A549 (cell line): ENCODE results near the gene ODC1. TPM values are rescaled to one million over a fixed set of nuclear protein-coding genes. Genes with fewer than 3 reads are reported as not detected.

Experiments
- ATAC-seq, 2 experiments: fragments of 200-7000 bp in 1 of 2; fragments of >200 bp in 1 of 2; cut with Nextera tagmentation in 1 of 2; cut with Tn5 transposase in 1 of 2; 3 replicates each; pipeline versions ENCODE4 v1.8.0 to v1.9.1; 2018 to 2020; ENCODE audit warnings: mild to moderate bottlenecking in 1 of 2, moderate library complexity in 1 of 2
- CTCF ChIA-PET: fragments of 300-600 bp; sonication (Branson Sonifier 250); formaldehyde crosslinking; extraction: SDS; loops from one replicate; lab custom pipeline; 2021; ENCODE audit warnings: antibody characterized with exemption, inconsistent platforms; lab: Yijun Ruan, JAX
- POLR2A ChIA-PET: fragments of 350-600 bp; formaldehyde crosslinking; extraction: SDS; loops from one replicate; lab custom pipeline; 2021; ENCODE audit warnings: antibody characterized with exemption, inconsistent platforms; lab: Yijun Ruan, JAX
- DNase-seq, 2 experiments: peaks; one replicate each; pipeline versions ENCODE4 v3.0.0 to v3.0.0-alpha.2; 2011 to 2016; ENCODE audit warnings: low read depth in 1 of 2, low spot score in 1 of 2
- FAIRE-seq: peaks from 2 replicates; lab custom pipeline; 2011; peaks lifted over from hg19 to GRCh38; lab: Jason Lieb, UNC
- H3K27ac ChIP-seq, 2 experiments: fragments of >200 bp; sonication (Bioruptor Twin); formaldehyde crosslinking; 3 replicates each; pipeline ENCODE4 v1.5.1; 2016 to 2017
- H3K4me1 ChIP-seq: fragments of >200 bp; sonication (Bioruptor Twin); formaldehyde crosslinking; 3 replicates; pipeline ENCODE4 v1.6.1; 2016
- H3K4me2 ChIP-seq: fragments of >200 bp; sonication (Bioruptor Twin); formaldehyde crosslinking; 3 replicates; pipeline ENCODE4 v1.6.1; 2016
- H3K4me3 ChIP-seq: fragments of >200 bp; sonication (Bioruptor Twin); formaldehyde crosslinking; 3 replicates; pipeline ENCODE4 v1.5.1; 2016
- H3K9me3 ChIP-seq: fragments of >200 bp; sonication (Bioruptor Twin); formaldehyde crosslinking; 3 replicates; pipeline ENCODE4 v1.6.1; 2016
- BHLHE40 ChIP-seq: IDR thresholded peaks from 2 replicates; pipeline ENCODE4 v1.6.1; 2012; ENCODE audit warnings: low read depth, low read length, inconsistent platforms
- CBX8 ChIP-seq: fragments of 200-600 bp; sonication (generic); IDR thresholded peaks from 2 replicates; pipeline ENCODE4 v1.6.1; 2016
- CEBPB ChIP-seq, 2 experiments: fragments of >200 bp in 1 of 2; sonication (Bioruptor Twin) in 1 of 2; formaldehyde crosslinking in 1 of 2; IDR thresholded peaks; 2 replicates each; pipeline ENCODE4 v1.6.1; 2012 to 2016
- CTCF ChIP-seq: fragments of >200 bp; sonication (Bioruptor Twin); formaldehyde crosslinking; IDR thresholded peaks from 3 replicates; pipeline ENCODE4 v1.5.1; 2016
- EHMT2 ChIP-seq: fragments of 200-600 bp; sonication (generic); IDR thresholded peaks from 2 replicates; pipeline ENCODE4 v1.6.1; 2016; ENCODE audit warnings: antibody characterized with exemption, low read depth, mild to moderate bottlenecking, moderate library complexity
- ESRRA ChIP-seq: fragments of 150-350 bp; IDR thresholded peaks from 2 replicates; pipeline ENCODE4 v1.6.1; 2014; ENCODE audit warnings: mild to moderate bottlenecking, low read length, borderline replicate concordance
- GATA3 ChIP-seq: IDR thresholded peaks from 2 replicates; pipeline ENCODE4 v1.6.1; 2012; ENCODE audit warnings: borderline replicate concordance
- HOXB13 ChIP-seq: fragments of 250-450 bp; sonication (Bioruptor Pico); IDR thresholded peaks from 2 replicates; pipeline ENCODE4 v1.5.0; 2020; ENCODE audit warnings: low read depth, mild to moderate bottlenecking, moderate library complexity
- KDM5A ChIP-seq: fragments of 200-600 bp; sonication (generic); IDR thresholded peaks from 2 replicates; pipeline ENCODE4 v1.6.1; 2016; ENCODE audit warnings: antibody characterized with exemption, mild to moderate bottlenecking
- NPAS2 ChIP-seq: fragments of 250-450 bp; sonication (Bioruptor Pico); IDR thresholded peaks from 2 replicates; pipeline ENCODE4 v1.8.0; 2022; ENCODE audit warnings: mild to moderate bottlenecking, moderate library complexity, borderline replicate concordance
- RFX5 ChIP-seq: fragments of 450-650 bp; IDR thresholded peaks from 2 replicates; pipeline ENCODE4 v1.7.1; 2014; ENCODE audit warnings: antibody characterized with exemption, mild to moderate bottlenecking, moderate library complexity
- ZFP36 ChIP-seq: fragments of 450-650 bp; IDR thresholded peaks from 2 replicates; pipeline ENCODE4 v1.6.1; 2014; ENCODE audit warnings: borderline replicate concordance; ENCODE audit not compliant: partially characterized antibody
- ZNF302 ChIP-seq: fragments of 250-450 bp; sonication (Bioruptor Pico); IDR thresholded peaks from 2 replicates; pipeline ENCODE4 v1.9.0; 2021; ENCODE audit warnings: inconsistent platforms, mild to moderate bottlenecking, moderate library complexity
- ZSCAN20 ChIP-seq: fragments of 250-450 bp; sonication (Bioruptor Pico); IDR thresholded peaks from 2 replicates; pipeline ENCODE4 v1.8.0; 2022; ENCODE audit warnings: mild to moderate bottlenecking, moderate library complexity
- WGBS: methylation state at CpG from one replicate; pipeline ENCODE4 v1.1.6; 2017; ENCODE audit errors: missing lambda C conversion rate; 5-methylcytosine and 5-hydroxymethylcytosine counted together
- polyA plus RNA-seq, 4 experiments: library from polyadenylated mRNA; depleted of rRNA in 3 of 4; stranded (reverse); fragments of >200 nt; fragmentation: RNase III in 1 of 4; extraction: RNeasy Plus Mini Kit Qiagen cat#74134 plus additional on column Dnase treatment in 1 of 4; gene quantifications; 2 replicates in 3 of 4; 3 replicates in 1 of 4; pipeline ENCODE4 v1.2.3, GENCODE V29; 2011 to 2017
- TF ChIP-seq, protein P1 (sequence below): fragments of 200-600 bp; sonication (generic); IDR thresholded peaks from 2 replicates; pipeline ENCODE4 v1.6.1; 2016; ENCODE audit warnings: antibody characterized with exemption, mild to moderate bottlenecking, moderate library complexity
- TF ChIP-seq, protein P2 (sequence below): fragments of 150-350 bp; IDR thresholded peaks from 2 replicates; pipeline ENCODE4 v1.6.1; 2014; ENCODE audit warnings: low read depth, mild to moderate bottlenecking, low read length
- TF ChIP-seq, protein P3 (sequence below): fragments of 450-650 bp; IDR thresholded peaks from 2 replicates; pipeline ENCODE4 v1.6.1; 2014; ENCODE audit warnings: antibody characterized with exemption

ODC1 gene
- polyA plus RNA-seq, 2 of the 4 experiments (the other 2 are of a cell fraction), result 57.8 to 265 TPM

DNA sequence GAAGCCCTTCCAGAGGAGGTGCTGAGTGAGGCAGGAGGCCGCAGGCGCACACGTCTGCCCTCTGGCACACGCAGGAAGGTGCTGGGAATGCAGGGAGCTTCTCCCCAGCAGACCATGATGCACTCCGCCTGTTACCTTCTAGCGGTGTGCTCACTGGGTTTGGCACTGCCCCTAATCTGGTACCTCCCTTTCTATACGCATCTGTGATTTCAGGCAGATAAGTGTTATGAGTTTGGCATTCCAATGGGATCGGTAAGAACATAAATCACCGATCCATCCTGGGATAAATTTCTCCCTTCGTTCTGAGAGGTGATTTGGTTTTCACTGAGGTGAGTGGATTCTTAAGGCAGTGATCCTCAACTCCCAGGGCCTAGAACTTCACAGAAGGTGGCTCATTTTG is 34.6 kb downstream of the ODC1 start:
- FAIRE-seq (no peak), DNase-seq (no peak), ATAC-seq (no peak)
- Histone ChIP-seq H3K4me2 (no peak overlapping the region), H3K27ac (no peak overlapping the region)
- ChIA-PET POLR2A (no interaction called here), CTCF (interaction anchor here (1.8 to 25.7 kb wide), 5 partner anchors 22 to 284 kb away, joined by 6 to 374 read pairs (median 180); partner anchors contain the start of genes HPCAL1 and RRM2)
- 91% methylated on average over 10 of the region's 10 CpGs for WGBS
- no peak for TF ChIP-seq HOXB13 (CRISPR knock-in tag)
- TF ChIP-seq ZNF302 (CRISPR knock-in tag), result no peak
- no peak for TF ChIP-seq ESRRA
- TF ChIP-seq CBX8, result no peak
- TF ChIP-seq CTCF, result no peak
- no peak for TF ChIP-seq ZFP36
- TF ChIP-seq RFX5, result no peak
- TF ChIP-seq EHMT2, result no peak
- TF ChIP-seq, protein P1, sequence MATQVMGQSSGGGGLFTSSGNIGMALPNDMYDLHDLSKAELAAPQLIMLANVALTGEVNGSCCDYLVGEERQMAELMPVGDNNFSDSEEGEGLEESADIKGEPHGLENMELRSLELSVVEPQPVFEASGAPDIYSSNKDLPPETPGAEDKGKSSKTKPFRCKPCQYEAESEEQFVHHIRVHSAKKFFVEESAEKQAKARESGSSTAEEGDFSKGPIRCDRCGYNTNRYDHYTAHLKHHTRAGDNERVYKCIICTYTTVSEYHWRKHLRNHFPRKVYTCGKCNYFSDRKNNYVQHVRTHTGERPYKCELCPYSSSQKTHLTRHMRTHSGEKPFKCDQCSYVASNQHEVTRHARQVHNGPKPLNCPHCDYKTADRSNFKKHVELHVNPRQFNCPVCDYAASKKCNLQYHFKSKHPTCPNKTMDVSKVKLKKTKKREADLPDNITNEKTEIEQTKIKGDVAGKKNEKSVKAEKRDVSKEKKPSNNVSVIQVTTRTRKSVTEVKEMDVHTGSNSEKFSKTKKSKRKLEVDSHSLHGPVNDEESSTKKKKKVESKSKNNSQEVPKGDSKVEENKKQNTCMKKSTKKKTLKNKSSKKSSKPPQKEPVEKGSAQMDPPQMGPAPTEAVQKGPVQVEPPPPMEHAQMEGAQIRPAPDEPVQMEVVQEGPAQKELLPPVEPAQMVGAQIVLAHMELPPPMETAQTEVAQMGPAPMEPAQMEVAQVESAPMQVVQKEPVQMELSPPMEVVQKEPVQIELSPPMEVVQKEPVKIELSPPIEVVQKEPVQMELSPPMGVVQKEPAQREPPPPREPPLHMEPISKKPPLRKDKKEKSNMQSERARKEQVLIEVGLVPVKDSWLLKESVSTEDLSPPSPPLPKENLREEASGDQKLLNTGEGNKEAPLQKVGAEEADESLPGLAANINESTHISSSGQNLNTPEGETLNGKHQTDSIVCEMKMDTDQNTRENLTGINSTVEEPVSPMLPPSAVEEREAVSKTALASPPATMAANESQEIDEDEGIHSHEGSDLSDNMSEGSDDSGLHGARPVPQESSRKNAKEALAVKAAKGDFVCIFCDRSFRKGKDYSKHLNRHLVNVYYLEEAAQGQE, result no peak
- TF ChIP-seq NPAS2 (CRISPR knock-in tag), result no peak
- TF ChIP-seq CEBPB (IDR thresholded peaks at IDR 0.05), result no peak
- no peak for TF ChIP-seq GATA3
- no peak for TF ChIP-seq KDM5A
- TF ChIP-seq, protein P2, sequence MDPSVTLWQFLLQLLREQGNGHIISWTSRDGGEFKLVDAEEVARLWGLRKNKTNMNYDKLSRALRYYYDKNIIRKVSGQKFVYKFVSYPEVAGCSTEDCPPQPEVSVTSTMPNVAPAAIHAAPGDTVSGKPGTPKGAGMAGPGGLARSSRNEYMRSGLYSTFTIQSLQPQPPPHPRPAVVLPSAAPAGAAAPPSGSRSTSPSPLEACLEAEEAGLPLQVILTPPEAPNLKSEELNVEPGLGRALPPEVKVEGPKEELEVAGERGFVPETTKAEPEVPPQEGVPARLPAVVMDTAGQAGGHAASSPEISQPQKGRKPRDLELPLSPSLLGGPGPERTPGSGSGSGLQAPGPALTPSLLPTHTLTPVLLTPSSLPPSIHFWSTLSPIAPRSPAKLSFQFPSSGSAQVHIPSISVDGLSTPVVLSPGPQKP, result no peak
- TF ChIP-seq BHLHE40, result no peak
- TF ChIP-seq, all 56 proteins: peak for 0
- Histone ChIP-seq H3K9me3 (peaks cover 9% of the 10 kb centered on the region; the same call in 1 of the 3 replicates), H3K4me3 (no peak overlapping the region), H3K4me1 (peaks cover 26% of the 10 kb centered on the region)

GRCh38 chr2:10412380-10412779 is 35.7 kb downstream of the ODC1 start:
- H3K4me2 ChIP-seq, result no peak overlapping the region
- POLR2A ChIA-PET, result no interaction called here
- no peak overlapping the region for H3K27ac ChIP-seq
- peaks cover 9% of the 10 kb centered on the region; the same call in 1 of the 3 replicates for H3K9me3 ChIP-seq
- WGBS, result 98% methylated on average over 3 of the region's 3 CpGs
- H3K4me3 ChIP-seq, result no peak overlapping the region
- H3K4me1 ChIP-seq, result peaks cover 32% of the 10 kb centered on the region
- ATAC-seq, result no peak
- no peak for TF ChIP-seq ZSCAN20 (CRISPR knock-in tag)
- TF ChIP-seq, protein P3, sequence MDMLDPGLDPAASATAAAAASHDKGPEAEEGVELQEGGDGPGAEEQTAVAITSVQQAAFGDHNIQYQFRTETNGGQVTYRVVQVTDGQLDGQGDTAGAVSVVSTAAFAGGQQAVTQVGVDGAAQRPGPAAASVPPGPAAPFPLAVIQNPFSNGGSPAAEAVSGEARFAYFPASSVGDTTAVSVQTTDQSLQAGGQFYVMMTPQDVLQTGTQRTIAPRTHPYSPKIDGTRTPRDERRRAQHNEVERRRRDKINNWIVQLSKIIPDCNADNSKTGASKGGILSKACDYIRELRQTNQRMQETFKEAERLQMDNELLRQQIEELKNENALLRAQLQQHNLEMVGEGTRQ, result peak; percentile 73
- peak in 1 of 2 experiments; percentile 65 for DNase-seq
- no peak for FAIRE-seq
- CTCF ChIA-PET, result interaction anchor here (1.8 to 25.7 kb wide), 5 partner anchors 23 to 283 kb away, joined by 6 to 374 read pairs (median 180); partner anchors contain the start of genes HPCAL1 and RRM2
